Neural cell (in vitro differentiated cells): ENCODE data around the gene FAM219A. TPM values are rescaled to one million over a fixed set of nuclear protein-coding genes. Genes with fewer than 3 reads are reported as not detected.

Experiments
- H2AFZ ChIP-seq: fragments of 200-600, 300-800 bp; sonication (generic), shearing (Covaris generic); 2 replicates; pipeline ENCODE4 v1.6.0; 2014; ENCODE audit warnings: low read depth, mild to moderate bottlenecking, antibody characterized with exemption, low read length, moderate library complexity
- H3F3A ChIP-seq: fragments of 200-600 bp; shearing (Covaris generic); 2 replicates; pipeline ENCODE4 v1.6.1; 2016; ENCODE audit warnings: mild to moderate bottlenecking, moderate library complexity, mixed read lengths, antibody characterized with exemption, low read length; ENCODE audit not compliant: insufficient read depth, poor library complexity, severe bottlenecking
- H3K27ac ChIP-seq: fragments of 200-600, 300-800 bp; sonication (generic), shearing (Covaris generic); 2 replicates; pipeline ENCODE4 v1.5.1; 2014; ENCODE audit warnings: mild to moderate bottlenecking, low read length, moderate library complexity
- H3K27me3 ChIP-seq: fragments of 300-800, 200-600 bp; sonication (generic), shearing (Covaris generic); 2 replicates; pipeline ENCODE4 v1.6.0; 2014; ENCODE audit warnings: mild to moderate bottlenecking, low read depth, low read length, moderate library complexity; ENCODE audit not compliant: insufficient read depth
- H3K36me3 ChIP-seq: fragments of 300-800, 200-600 bp; sonication (generic), shearing (Covaris generic); 2 replicates; pipeline ENCODE4 v1.5.1; 2014; ENCODE audit warnings: mild to moderate bottlenecking, antibody characterized with exemption, low read length, moderate library complexity; ENCODE audit not compliant: insufficient read depth
- H3K4me2 ChIP-seq: fragments of 300-800, 200-600 bp; sonication (generic), shearing (Covaris generic); 2 replicates; pipeline ENCODE4 v1.6.0; 2014; ENCODE audit warnings: mild to moderate bottlenecking, low read length
- H3K4me3 ChIP-seq: fragments of 300-800, 200-600 bp; sonication (generic), shearing (Covaris generic); 2 replicates; pipeline ENCODE4 v1.5.1; 2014; ENCODE audit warnings: mild to moderate bottlenecking, low read length, moderate library complexity
- H3K79me2 ChIP-seq: fragments of 200-600 bp; shearing (Covaris generic); replicated peaks from 2 replicates; pipeline ENCODE4 v1.6.0; 2014; ENCODE audit warnings: mild to moderate bottlenecking, low read length, moderate library complexity; ENCODE audit not compliant: insufficient read depth
- H3K9ac ChIP-seq: fragments of 300-800, 200-600 bp; sonication (generic), shearing (Covaris generic); 2 replicates; pipeline ENCODE4 v1.6.1; 2016; ENCODE audit warnings: mild to moderate bottlenecking, low read length, mixed read lengths
- H3K9me2 ChIP-seq: fragments of 200-600 bp; shearing (Covaris generic); 2 replicates; pipeline ENCODE4 v1.6.1; 2016; ENCODE audit warnings: mild to moderate bottlenecking, low read length, mixed read lengths; ENCODE audit not compliant: insufficient read depth
- H3K9me3 ChIP-seq: fragments of 200-600, 300-800 bp; sonication (generic), shearing (Covaris generic); 2 replicates; pipeline ENCODE4 v1.6.1; 2016; ENCODE audit warnings: mild to moderate bottlenecking, mixed run types, low read length, moderate library complexity, mixed read lengths
- H4K20me1 ChIP-seq: fragments of 200-600 bp; shearing (Covaris generic); 2 replicates; pipeline ENCODE4 v1.6.1; 2016; ENCODE audit warnings: mild to moderate bottlenecking, mixed run types; ENCODE audit not compliant: insufficient read depth
- CTCF ChIP-seq: fragments of 450-650 bp; IDR thresholded peaks from 2 replicates; pipeline ENCODE4 v1.5.1; 2014; ENCODE audit warnings: antibody characterized with exemption, mild to moderate bottlenecking, moderate library complexity; ENCODE audit not compliant: poor library complexity, severe bottlenecking
- EP300 ChIP-seq: fragments of 450-650 bp; conservative IDR thresholded peaks from 2 replicates; pipeline ENCODE4 v1.6.1; 2014; ENCODE audit warnings: antibody characterized with exemption, mild to moderate bottlenecking, moderate library complexity; ENCODE audit not compliant: poor library complexity, severe bottlenecking
- EZH2 ChIP-seq: fragments of 200-600, 300-800 bp; shearing (Covaris generic), sonication (generic); IDR thresholded peaks from 2 replicates; pipeline ENCODE4 v1.6.1; 2014; ENCODE audit warnings: antibody characterized with exemption, low read length, borderline replicate concordance, mild to moderate bottlenecking; ENCODE audit not compliant: insufficient read depth, poor library complexity, severe bottlenecking
- MXI1 ChIP-seq: fragments of 450-650 bp; conservative IDR thresholded peaks from 2 replicates; pipeline ENCODE4 v1.6.1; 2014; ENCODE audit warnings: antibody characterized with exemption, mild to moderate bottlenecking; ENCODE audit not compliant: poor library complexity, severe bottlenecking
- POLR2AphosphoS5 ChIP-seq: IDR thresholded peaks from 2 replicates; pipeline ENCODE4 v1.6.1; 2012
- RAD21 ChIP-seq: fragments of 450-650 bp; conservative IDR thresholded peaks from 2 replicates; pipeline ENCODE4 v1.6.1; 2014; ENCODE audit warnings: antibody characterized with exemption, mild to moderate bottlenecking, moderate library complexity
- REST ChIP-seq: IDR thresholded peaks from 2 replicates; pipeline ENCODE4 v1.6.1; 2012; ENCODE audit warnings: borderline replicate concordance
- SMC3 ChIP-seq: fragments of 450-650 bp; conservative IDR thresholded peaks from 2 replicates; pipeline ENCODE4 v1.6.1; 2014; ENCODE audit warnings: antibody characterized with exemption, mild to moderate bottlenecking, moderate library complexity; ENCODE audit not compliant: poor library complexity
- TAF1 ChIP-seq: IDR thresholded peaks from 2 replicates; pipeline ENCODE4 v1.6.1; 2012; ENCODE audit warnings: low read depth
- polyA plus RNA-seq: library from polyadenylated mRNA; depleted of rRNA; stranded (reverse); fragments of >200 nt; gene quantifications from 2 replicates; pipeline ENCODE4 v1.2.3, GENCODE V29; 2014

Gene FAM219A
- polyA plus RNA-seq, 1 donor from 2014 or later = 56.6 TPM

GRCh38 chr9:34437006-34437925, 21.1 kb downstream of the FAM219A start:
- H3K9me2 ChIP-seq = no peaks in the 10 kb centered on the region
- no peak for TF ChIP-seq MXI1
- TF ChIP-seq CTCF = peak; percentile 77
- peak; percentile 82 for TF ChIP-seq RAD21
- peak; percentile 79 for TF ChIP-seq SMC3
- TF ChIP-seq TAF1 = no peak
- no peak overlapping the region for H3K4me3 ChIP-seq
- H3K27ac ChIP-seq = no peak overlapping the region
- no peaks in the 10 kb centered on the region for H4K20me1 ChIP-seq
- no peaks in the 10 kb centered on the region for H3F3A ChIP-seq
- no peaks in the 10 kb centered on the region for H3K27me3 ChIP-seq
- no peak overlapping the region for H2AFZ ChIP-seq
- H3K36me3 ChIP-seq = peaks cover 4% of the 10 kb centered on the region
- no peak overlapping the region for H3K9ac ChIP-seq
- no peak overlapping the region for H3K4me2 ChIP-seq
- no peaks in the 10 kb centered on the region for H3K9me3 ChIP-seq
- no peaks in the 10 kb centered on the region for H3K79me2 ChIP-seq

- H3K27me3 ChIP-seq = no peaks in the 10 kb centered on the region
- H4K20me1 ChIP-seq = no peaks in the 10 kb centered on the region
- no peaks in the 10 kb centered on the region for H3K9me2 ChIP-seq
- no peak overlapping the region for H3K4me2 ChIP-seq
- peak overlapping the region; percentile 39 for H3K9ac ChIP-seq
- no peaks in the 10 kb centered on the region for H3K79me2 ChIP-seq
- no peaks in the 10 kb centered on the region for H3K9me3 ChIP-seq
- H3K4me3 ChIP-seq = no peak overlapping the region
- TF ChIP-seq POLR2AphosphoS5 = no peak
- TF ChIP-seq MXI1 = no peak
- TF ChIP-seq TAF1 = no peak
- TF ChIP-seq CTCF = no peak
- no peak for TF ChIP-seq EZH2
- no peak for TF ChIP-seq SMC3
- no peak for TF ChIP-seq RAD21
- no peak for TF ChIP-seq REST
- no peak for TF ChIP-seq EP300
- no peak overlapping the region for H2AFZ ChIP-seq
- H3K36me3 ChIP-seq = no peaks in the 10 kb centered on the region
- H3F3A ChIP-seq = no peaks in the 10 kb centered on the region
- H3K27ac ChIP-seq = peak overlapping the region; percentile 58
Measured at GRCh38 chr9:34431667-34432066, 26.7 kb downstream of the FAM219A start.
